K562 (cell line): ENCODE data around the gene GALK2. TPM values are rescaled to one million over a fixed set of nuclear protein-coding genes. Genes with fewer than 3 reads are reported as not detected.

ENCODE experiments used
- ATAC-seq: fragments of 200-7000 bp; cut with Tn5 transposase; 3 replicates; pipeline ENCODE4 v1.9.1; 2020; ENCODE audit warnings: moderate library complexity
- BruUV-seq: library from RNA; stranded (reverse); fragments of 400-500 nt; replicated peaks from 2 replicates; lab custom pipeline; 2021; lab: Mats Ljungman, UMichigan
- CTCF ChIA-PET: fragments of 300-600 bp; formaldehyde crosslinking; extraction: SDS; loops from one replicate; lab custom pipeline; 2021; ENCODE audit warnings: low intra/inter-chr PET ratio; lab: Yijun Ruan, JAX
- POLR2A ChIA-PET: fragments of 300-600, 350-650 bp; sonication (Branson Sonifier 250); formaldehyde crosslinking; extraction: SDS; loops from one replicate; lab custom pipeline; 2021; ENCODE audit warnings: antibody characterized with exemption, inconsistent platforms; lab: Yijun Ruan, JAX
- DNase-seq, 4 experiments: peaks; one replicate each; pipeline versions ENCODE4 v3.0.0 to v3.0.0-alpha.2; 2011 to 2018; ENCODE audit warnings: low spot score in 3 of 4, mixed read lengths in 3 of 4; ENCODE audit errors: extremely low read depth in 1 of 4
- FAIRE-seq: peaks from 2 replicates; lab custom pipeline; 2011; peaks lifted over from hg19 to GRCh38; lab: Jason Lieb, UNC
- H2AFZ ChIP-seq: 2 replicates; pipeline ENCODE4 v1.6.0; 2011; ENCODE audit warnings: low read depth, low read length, control low read depth, inconsistent platforms
- H3K27ac ChIP-seq: fragments of 200-600 bp; 3 replicates; pipeline ENCODE4 v1.8.0; 2011; ENCODE audit warnings: low read depth, mild to moderate bottlenecking, control low read depth, inconsistent platforms, low read length, moderate library complexity, mixed read lengths; ENCODE audit errors: extremely low read depth
- H3K27me3 ChIP-seq, 2 experiments: fragments of 300-600 bp in 1 of 2; 2 replicates in 1 of 2; 3 replicates in 1 of 2; pipeline versions ENCODE4 v1.6.0 to v1.8.0; 2011; ENCODE audit warnings: inconsistent platforms in 2 of 2, low read length in 2 of 2, mild to moderate bottlenecking in 1 of 2, mixed read lengths in 1 of 2, moderate library complexity in 1 of 2; ENCODE audit not compliant: control insufficient read depth in 2 of 2, insufficient read depth in 2 of 2
- H3K36me3 ChIP-seq: fragments of 300-600 bp; 3 replicates; pipeline ENCODE4 v1.8.0; 2011; ENCODE audit warnings: mild to moderate bottlenecking, low read length, inconsistent platforms; ENCODE audit not compliant: control insufficient read depth, insufficient read depth
- H3K4me1 ChIP-seq, 2 experiments: fragments of 200-600 bp in 1 of 2; replicated peaks in 1 of 2; 2 replicates in 1 of 2; 3 replicates in 1 of 2; pipeline versions ENCODE4 v1.5.1 to v1.8.0; 2011; ENCODE audit warnings: inconsistent platforms in 2 of 2, low read length in 2 of 2, mild to moderate bottlenecking in 1 of 2, mixed read lengths in 1 of 2, moderate library complexity in 1 of 2; ENCODE audit not compliant: control insufficient read depth in 2 of 2, insufficient read depth in 2 of 2
- H3K4me2 ChIP-seq: 2 replicates; pipeline ENCODE4 v1.6.1; 2011; ENCODE audit warnings: low read length, control low read depth, inconsistent platforms, mixed read lengths; ENCODE audit not compliant: insufficient read depth
- H3K4me3 ChIP-seq: fragments of 200-600 bp; sonication (generic), shearing (Covaris generic); 2 replicates; pipeline ENCODE4 v1.5.1; 2016; ENCODE audit warnings: control low read depth, inconsistent platforms
- H3K79me2 ChIP-seq: fragments of 200-600 bp; 3 replicates; pipeline ENCODE4 v1.8.0; 2011; ENCODE audit warnings: low read length, inconsistent platforms; ENCODE audit not compliant: control insufficient read depth, insufficient read depth
- H3K9ac ChIP-seq, 2 experiments: 2 replicates each; pipeline versions ENCODE4 v1.6.0 to v1.6.1; 2011; ENCODE audit warnings: low read depth in 2 of 2, low read length in 2 of 2, control low read depth in 1 of 2, inconsistent platforms in 1 of 2, mild to moderate bottlenecking in 1 of 2, mixed read lengths in 1 of 2; ENCODE audit not compliant: insufficient read depth in 1 of 2
- H3K9me1 ChIP-seq: one replicate; pipeline ENCODE4 v1.6.0; 2011; ENCODE audit warnings: inconsistent platforms, mild to moderate bottlenecking, low read length, moderate library complexity; ENCODE audit not compliant: control insufficient read depth, insufficient read depth
- H3K9me3 ChIP-seq: replicated peaks from 2 replicates; pipeline ENCODE4 v1.5.1; 2011; ENCODE audit warnings: low read depth, low read length, inconsistent platforms; ENCODE audit not compliant: control insufficient read depth, insufficient read depth
- H4K20me1 ChIP-seq: replicated peaks from 2 replicates; pipeline ENCODE4 v1.6.1; 2011; ENCODE audit warnings: low read length, inconsistent platforms, mixed read lengths; ENCODE audit not compliant: control insufficient read depth, insufficient read depth
- BCL6 ChIP-seq: fragments of 250-450 bp; sonication (Bioruptor Pico); IDR thresholded peaks from 2 replicates; pipeline ENCODE4 v1.4.0; 2020
- CHD4 ChIP-seq: fragments of 200-600 bp; sonication (generic); IDR thresholded peaks from 3 replicates; pipeline ENCODE4 v1.6.1; 2012; ENCODE audit warnings: low read depth, mild to moderate bottlenecking, mixed read lengths, low read length, inconsistent platforms; ENCODE audit not compliant: insufficient read depth, insufficient replicate concordance, poor library complexity, severe bottlenecking
- ETV6 ChIP-seq, 3 experiments: fragments of 150-350 bp in 1 of 3; sonication (generic) in 1 of 3; formaldehyde crosslinking in 1 of 3; IDR thresholded peaks; 2 replicates each; pipeline versions ENCODE4 v1.6.1 to v1.8.0; 2014 to 2022; ENCODE audit warnings: borderline replicate concordance in 2 of 3, low read depth in 2 of 3, antibody characterized with exemption in 1 of 3, low read length in 1 of 3, mild to moderate bottlenecking in 1 of 3, missing genetic modification reagents in 1 of 3
- HDAC2 ChIP-seq: fragments of 450-650 bp; IDR thresholded peaks from 2 replicates; pipeline ENCODE4 v1.6.1; 2016; ENCODE audit warnings: mild to moderate bottlenecking
- IRF2 ChIP-seq: sonication (generic); formaldehyde crosslinking; IDR thresholded peaks from 2 replicates; pipeline ENCODE4 v1.8.1; 2022; ENCODE audit warnings: mild to moderate bottlenecking, missing genetic modification reagents
- MEF2A ChIP-seq: IDR thresholded peaks from 2 replicates; pipeline ENCODE4 v1.6.1; 2011; ENCODE audit warnings: low read depth, mild to moderate bottlenecking, low read length, moderate library complexity; ENCODE audit not compliant: control insufficient read depth
- MEF2D ChIP-seq: conservative IDR thresholded peaks from 2 replicates; pipeline ENCODE4 v1.6.1; 2016; ENCODE audit warnings: low read depth, missing genetic modification characterization, missing compliant biosample characterization
- PRPF4 ChIP-seq: fragments of 200-400 bp; formaldehyde crosslinking; IDR thresholded peaks from one replicate; pipeline ENCODE4 v1.6.1; 2017; ENCODE audit warnings: low read length, low read depth, mild to moderate bottlenecking; ENCODE audit not compliant: insufficient read depth, poor library complexity, severe bottlenecking
- RBBP5 ChIP-seq: fragments of 200-600 bp; sonication (generic); IDR thresholded peaks from 2 replicates; pipeline ENCODE4 v1.6.1; 2012; ENCODE audit warnings: borderline replicate concordance, mild to moderate bottlenecking, low read length, control low read depth, inconsistent platforms; ENCODE audit not compliant: insufficient read depth, poor library complexity, severe bottlenecking
- RBM14 ChIP-seq: fragments of 200-400 bp; formaldehyde crosslinking; IDR thresholded peaks from 2 replicates; pipeline ENCODE4 v1.6.1; 2018; ENCODE audit warnings: low read depth, mild to moderate bottlenecking, low read length, moderate library complexity, borderline replicate concordance; ENCODE audit not compliant: insufficient read depth
- RBM39 ChIP-seq: fragments of 200-400 bp; formaldehyde crosslinking; optimal IDR thresholded peaks from 2 replicates; pipeline ENCODE3; 2018; ENCODE audit warnings: low read depth, low read length
- RUNX1 ChIP-seq: sonication (generic); IDR thresholded peaks from 2 replicates; pipeline ENCODE4 v1.6.1; 2016; ENCODE audit warnings: antibody characterized with exemption, low read depth
- SOX6 ChIP-seq: fragments of 450-650 bp; IDR thresholded peaks from 2 replicates; pipeline ENCODE4 v1.6.1; 2014; ENCODE audit warnings: mild to moderate bottlenecking
- TAF9B ChIP-seq: fragments of 450-650 bp; IDR thresholded peaks from 2 replicates; pipeline ENCODE4 v1.6.1; 2018; ENCODE audit warnings: mild to moderate bottlenecking; ENCODE audit not compliant: partially characterized antibody
- XRCC3 ChIP-seq: fragments of 450-650 bp; IDR thresholded peaks from 2 replicates; pipeline ENCODE4 v1.6.1; 2017; ENCODE audit warnings: mild to moderate bottlenecking, moderate library complexity
- ZNF586 ChIP-seq: fragments of 450-650 bp; formaldehyde crosslinking; conservative IDR thresholded peaks from 2 replicates; pipeline ENCODE4 v1.4.0; 2020; ENCODE audit warnings: mild to moderate bottlenecking, moderate library complexity
- ZNF76 ChIP-seq: fragments of 250-450 bp; sonication (Bioruptor Pico); IDR thresholded peaks from 2 replicates; pipeline ENCODE4 v1.4.0; 2020; ENCODE audit warnings: mild to moderate bottlenecking, moderate library complexity, borderline replicate concordance
- in situ Hi-C: fragments of 300-500 bp; cut with MboI; formaldehyde crosslinking; loops from 4 replicates; pipeline ENCODE4 v1.15.0; 2018; ENCODE audit warnings: inconsistent platforms, mixed read lengths
- intact Hi-C: fragments of 100-400 bp; cut with micrococcal nuclease; formaldehyde crosslinking; loops from 2 replicates; pipeline ENCODE4 v1.14.2; 2022
- polyA plus RNA-seq, 8 experiments: library from polyadenylated mRNA; depleted of rRNA in 4 of 8; stranded (reverse) in 5 of 8; unstranded in 3 of 8; fragments of >200 nt; fragmentation: Nextera tagmentation in 2 of 8; fragmentation: Illumina TruSeq in 1 of 8; extraction: Ambion mirVana in 2 of 8; extraction: Trizol in 1 of 8; gene quantifications; 2 replicates each; pipeline versions ENCODE4 v1.2.1 to v1.2.3, GENCODE V29; 2011 to 2014; ENCODE audit warnings: inconsistent platforms in 1 of 8, missing spikeins in 1 of 8
- total RNA-seq, 7 experiments: library from RNA; depleted of rRNA in 6 of 7; stranded (reverse); fragments of >200 nt in 6 of 7; fragmentation: Illumina TruSeq in 2 of 7; extraction: Trizol in 2 of 7; gene quantifications; 2 replicates each; pipeline versions ENCODE4 v1.2.1 to v1.2.3, GENCODE V29; 2011 to 2021; ENCODE audit warnings: low replicate concordance in 1 of 7
- TF ChIP-seq, protein P1 (sequence below): sonication (generic); formaldehyde crosslinking; IDR thresholded peaks from 2 replicates; pipeline ENCODE4 v1.8.1; 2023; ENCODE audit warnings: mild to moderate bottlenecking, missing genetic modification reagents

Gene GALK2
- total and polyA plus RNA-seq, 9 of the 15 experiments (the other 6 are each of a cell fraction or from before 2014, with no cell fraction given): 32.8 to 82.0 (median 54.4) TPM

DNA sequence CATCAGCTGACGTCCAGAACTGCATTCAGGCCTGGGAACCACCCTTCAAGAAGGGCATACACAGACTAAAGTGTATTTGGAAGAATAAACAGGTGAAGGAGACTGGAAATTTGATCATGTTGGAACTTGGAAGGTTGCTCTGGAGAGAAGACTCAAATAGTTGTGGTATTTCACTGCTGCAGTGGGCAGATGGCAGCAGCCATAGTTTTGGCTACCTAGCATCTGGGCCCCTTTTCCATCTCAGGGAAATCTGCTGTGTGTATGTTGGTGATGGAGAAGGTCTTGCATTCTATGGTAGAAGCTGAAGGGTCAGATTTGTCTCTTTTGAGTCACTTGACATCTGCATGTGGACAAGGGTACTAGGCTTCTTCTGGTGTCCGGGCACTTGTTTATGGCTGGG is 138.6 kb downstream of the GALK2 start (continued):
- TF ChIP-seq RBM14: no peak
- TF ChIP-seq TAF9B: no peak
- TF ChIP-seq ETV6 (IDR thresholded peaks at IDR 0.05; ENCODE audit: borderline replicate concordance in 1 of 2, low read depth in 2 of 2, low read length in 1 of 2): no peak
- no peak for TF ChIP-seq ETV6 (CRISPR knock-in tag; IDR thresholded peaks at IDR 0.05; ENCODE audit: borderline replicate concordance)
- TF ChIP-seq RBM39: no peak

DNA sequence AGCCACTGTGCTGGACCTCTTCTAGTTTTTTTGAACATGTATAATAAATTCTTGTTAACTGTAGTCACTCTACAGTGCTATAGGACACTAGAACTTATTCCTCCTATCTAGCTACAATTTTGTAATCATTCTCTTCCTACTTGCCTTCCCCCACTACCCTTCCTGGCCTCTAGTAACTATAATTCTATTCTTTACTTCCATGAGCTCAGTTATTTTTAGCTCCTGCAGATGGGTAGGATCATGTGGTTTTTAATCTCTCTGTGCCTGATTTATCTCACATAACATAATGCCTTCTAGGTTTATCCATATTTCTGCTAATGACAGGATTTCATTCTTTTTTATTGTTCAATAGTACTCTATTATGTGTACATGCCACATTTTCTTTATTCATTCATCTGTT is 139.8 kb downstream of the GALK2 start:
- H3K27ac ChIP-seq: no peak overlapping the region
- BruUV-seq: no TSS peak
- TF ChIP-seq RBBP5 (no peak), HDAC2 (no peak), PRPF4 (no peak), ZNF586 (no peak), MEF2D (peak; percentile 70), SOX6 (no peak), MEF2A (peak; percentile 8; the same call in 1 of the 2 replicates), IRF2 (CRISPR knock-in tag) (no peak), CHD4 (no peak), XRCC3 (no peak), RUNX1 (no peak), ZNF76 (CRISPR knock-in tag) (no peak), BCL6 (CRISPR knock-in tag) (no peak)
- TF ChIP-seq, protein P1, sequence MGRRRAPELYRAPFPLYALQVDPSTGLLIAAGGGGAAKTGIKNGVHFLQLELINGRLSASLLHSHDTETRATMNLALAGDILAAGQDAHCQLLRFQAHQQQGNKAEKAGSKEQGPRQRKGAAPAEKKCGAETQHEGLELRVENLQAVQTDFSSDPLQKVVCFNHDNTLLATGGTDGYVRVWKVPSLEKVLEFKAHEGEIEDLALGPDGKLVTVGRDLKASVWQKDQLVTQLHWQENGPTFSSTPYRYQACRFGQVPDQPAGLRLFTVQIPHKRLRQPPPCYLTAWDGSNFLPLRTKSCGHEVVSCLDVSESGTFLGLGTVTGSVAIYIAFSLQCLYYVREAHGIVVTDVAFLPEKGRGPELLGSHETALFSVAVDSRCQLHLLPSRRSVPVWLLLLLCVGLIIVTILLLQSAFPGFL (CRISPR knock-in tag): no peak
- TF ChIP-seq, all 486 proteins: peak for 2
- Histone ChIP-seq H3K4me2 (no peak overlapping the region), H3K9me1 (no peaks in the 10 kb centered on the region), H2AFZ (no peak overlapping the region), H3K4me1 (no peaks in the 10 kb centered on the region), H4K20me1 (no peaks in the 10 kb centered on the region), H3K9ac (no peak overlapping the region), H3K79me2 (no peaks in the 10 kb centered on the region), H3K4me3 (no peak overlapping the region), H3K9me3 (no peaks in the 10 kb centered on the region), H3K27me3 (no peaks in the 10 kb centered on the region), H3K36me3 (peaks cover 33% of the 10 kb centered on the region; the same call in 2 of the 3 replicates)
- CTCF ChIA-PET: no interaction called here
- POLR2A ChIA-PET: interaction anchor here (0.6 to 2.1 kb wide), 2 partner anchors 10 to 43 kb away, joined by 3 to 5 read pairs; no protein-coding TSS in a partner anchor
- ATAC-seq (no peak), FAIRE-seq (no peak), DNase-seq (no peak)
- in situ Hi-C loops (no loop called here), intact Hi-C loops (no loop called here)
